Kidney (tissue), 14 donors: ENCODE data around the gene ZSCAN5B. TPM values are rescaled to one million over a fixed set of nuclear protein-coding genes. Genes with fewer than 3 reads are reported as not detected.

ENCODE experiments used
- DNase-seq, 5 donors: peaks; one replicate each; pipeline ENCODE4 v3.0.0-alpha.2; 2013 to 2020
- FAIRE-seq: peaks from 2 replicates; lab custom pipeline; 2012; peaks lifted over from hg19 to GRCh38; lab: Jason Lieb, UNC
- H3K27ac ChIP-seq, 2 donors: one replicate each; pipeline ENCODE4 v1.7.0; 2013; ENCODE audit warnings: low read depth in 2 of 2, low read length in 2 of 2, inconsistent platforms in 1 of 2
- H3K27me3 ChIP-seq: one replicate; pipeline ENCODE4 v1.7.1; 2013; ENCODE audit warnings: low read length, inconsistent platforms; ENCODE audit not compliant: control insufficient read depth, insufficient read depth
- H3K36me3 ChIP-seq, 3 donors: one replicate each; pipeline versions ENCODE4 v1.7.0 to v1.7.1; 2013; ENCODE audit warnings: low read length in 3 of 3, control low read depth in 1 of 3, inconsistent platforms in 1 of 3; ENCODE audit not compliant: insufficient read depth in 3 of 3, control insufficient read depth in 2 of 3
- H3K4me1 ChIP-seq, 3 donors: one replicate each; pipeline versions ENCODE4 v1.7.0 to v1.7.1; 2013; ENCODE audit warnings: low read length in 3 of 3, inconsistent platforms in 1 of 3, low read depth in 1 of 3; ENCODE audit not compliant: control insufficient read depth in 2 of 3, insufficient read depth in 2 of 3
- H3K4me3 ChIP-seq, 3 donors: one replicate each; pipeline versions ENCODE4 v1.7.0 to v1.8.1; 2013; ENCODE audit warnings: low read length in 3 of 3, control low read depth in 1 of 3, inconsistent platforms in 1 of 3
- H3K9ac ChIP-seq, 3 donors: one replicate each; pipeline versions ENCODE4 v1.7.0 to v1.7.1; 2013; ENCODE audit warnings: low read length in 3 of 3, control low read depth in 1 of 3, inconsistent platforms in 1 of 3
- H3K9me3 ChIP-seq, 3 donors: one replicate each; pipeline versions ENCODE4 v1.7.0 to v1.7.1; 2013; ENCODE audit warnings: low read length in 3 of 3, control low read depth in 1 of 3, inconsistent platforms in 1 of 3; ENCODE audit not compliant: control insufficient read depth in 2 of 3, insufficient read depth in 1 of 3
- intact Hi-C: fragments of 100-400 bp; cut with DNase I; formaldehyde crosslinking; loops from one replicate; pipeline ENCODE4 v1.11.1; 2022
- polyA plus RNA-seq: library from polyadenylated mRNA; stranded (reverse); fragments of 350-450 nt; fragmentation: Illumina TruSeq; extraction: RNeasy Lipid Tissue Mini Kit (QIAGEN cat#74804); gene quantifications from one replicate; pipeline ENCODE4 v1.2.3, GENCODE V29; 2014; ENCODE audit warnings: low read depth, low replicate concordance; ENCODE audit not compliant: insufficient read depth
- total RNA-seq: library from RNA; stranded (reverse); fragmentation: NEBNext Ultra II Directional; extraction: Animal tissue kit (Norgen Biotek cat#: 25700); gene quantifications from one replicate; pipeline ENCODE4 v1.2.1, GENCODE V29; 2021
- TF ChIP-seq, protein P1 (sequence below): IDR thresholded peaks from 3 replicates; pipeline ENCODE4 v1.5.1; 2012; ENCODE audit warnings: mild to moderate bottlenecking, moderate library complexity, borderline replicate concordance; ENCODE audit not compliant: insufficient read depth; ENCODE audit errors: extremely low read depth
- donor health status: control.
- donor health status: control.
- donor health status: control.
- donor health status: control.
- donor health status: control.
- donor health status: DM: yes; HTN: yes; CAD: no.
- donor health status: Normal renal cell carcinoma (clear cell type).

Gene ZSCAN5B
- total and polyA plus RNA-seq, 2 donors from 2014 or later: not detected

DNA sequence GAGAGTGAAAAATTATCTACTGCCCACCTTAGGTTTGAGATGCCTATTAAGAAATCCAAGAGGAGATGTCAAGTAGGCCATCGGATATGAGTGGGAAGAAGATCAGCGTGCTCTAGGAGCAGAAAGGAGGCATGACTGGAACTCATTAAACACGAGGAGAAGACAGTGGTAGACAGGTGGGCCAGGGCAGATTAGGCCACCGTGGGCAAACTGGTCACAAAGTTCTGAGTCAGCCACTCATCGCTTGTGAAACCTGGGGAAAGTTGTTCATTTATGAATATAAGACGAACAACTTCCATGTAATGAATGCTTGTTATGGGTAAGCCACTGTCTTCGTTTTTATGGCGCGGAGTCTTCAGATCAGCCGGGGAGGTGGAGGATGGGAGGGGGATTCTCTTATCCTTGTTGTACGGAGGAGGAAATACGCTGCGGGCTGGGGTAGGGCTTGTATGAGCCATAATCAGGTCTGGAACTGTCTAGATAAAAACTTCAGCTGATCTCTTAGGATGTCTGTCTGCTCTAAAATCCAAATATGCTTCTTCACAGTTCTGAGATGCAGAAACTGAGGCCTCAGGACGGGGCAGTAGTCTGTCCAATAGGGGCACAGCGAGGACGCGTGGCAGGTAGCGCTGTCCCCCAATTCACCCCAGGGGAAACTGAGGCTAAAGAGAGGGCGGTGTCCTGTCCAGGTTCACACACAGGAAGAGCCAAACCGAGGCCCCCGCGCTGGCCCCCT lies 57.6 kb downstream of the ZSCAN5B start:
- no peak for FAIRE-seq
- Histone ChIP-seq H3K27me3 (no peaks in the 10 kb centered on the region), H3K9ac (peak overlapping the region; percentile 2 to 74 (median 55)), H3K36me3 (no peaks in the 10 kb centered on the region), H3K9me3 (no peaks in the 10 kb centered on the region), H3K27ac (peak overlapping the region; percentile 85 to 92), H3K4me1 (peaks cover 4 to 21% (median 9%) of the 10 kb centered on the region in 3 donors), H3K4me3 (peak overlapping the region; percentile 77 to 88 (median 80))
- TF ChIP-seq, protein P1, sequence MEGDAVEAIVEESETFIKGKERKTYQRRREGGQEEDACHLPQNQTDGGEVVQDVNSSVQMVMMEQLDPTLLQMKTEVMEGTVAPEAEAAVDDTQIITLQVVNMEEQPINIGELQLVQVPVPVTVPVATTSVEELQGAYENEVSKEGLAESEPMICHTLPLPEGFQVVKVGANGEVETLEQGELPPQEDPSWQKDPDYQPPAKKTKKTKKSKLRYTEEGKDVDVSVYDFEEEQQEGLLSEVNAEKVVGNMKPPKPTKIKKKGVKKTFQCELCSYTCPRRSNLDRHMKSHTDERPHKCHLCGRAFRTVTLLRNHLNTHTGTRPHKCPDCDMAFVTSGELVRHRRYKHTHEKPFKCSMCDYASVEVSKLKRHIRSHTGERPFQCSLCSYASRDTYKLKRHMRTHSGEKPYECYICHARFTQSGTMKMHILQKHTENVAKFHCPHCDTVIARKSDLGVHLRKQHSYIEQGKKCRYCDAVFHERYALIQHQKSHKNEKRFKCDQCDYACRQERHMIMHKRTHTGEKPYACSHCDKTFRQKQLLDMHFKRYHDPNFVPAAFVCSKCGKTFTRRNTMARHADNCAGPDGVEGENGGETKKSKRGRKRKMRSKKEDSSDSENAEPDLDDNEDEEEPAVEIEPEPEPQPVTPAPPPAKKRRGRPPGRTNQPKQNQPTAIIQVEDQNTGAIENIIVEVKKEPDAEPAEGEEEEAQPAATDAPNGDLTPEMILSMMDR: no peak
- DNase-seq: no peak
- intact Hi-C loops: no loop called here

Other genes with a start within 250 kb of the ZSCAN5B start
- not detected for gene NLRP8, start 250.0 kb downstream of the ZSCAN5B start, total RNA-seq
- gene NLRP8, start 250.0 kb downstream of the ZSCAN5B start, polyA plus RNA-seq: not detected
- gene NLRP5, start 211.0 kb downstream of the ZSCAN5B start, total RNA-seq: not detected
- gene NLRP5, start 211.0 kb downstream of the ZSCAN5B start, polyA plus RNA-seq: not detected
- gene ZNF787, start 76.5 kb downstream of the ZSCAN5B start, total RNA-seq: 31.9 TPM
- 23.0 TPM for gene ZNF787, start 76.5 kb downstream of the ZSCAN5B start, polyA plus RNA-seq
- gene ZNF444, start 56.5 kb downstream of the ZSCAN5B start, total RNA-seq: 28.4 TPM
- 39.6 TPM for gene ZNF444, start 56.5 kb downstream of the ZSCAN5B start, polyA plus RNA-seq
- gene GALP, start 21.8 kb downstream of the ZSCAN5B start, total RNA-seq: not detected
- not detected for gene GALP, start 21.8 kb downstream of the ZSCAN5B start, polyA plus RNA-seq
- not detected for gene ZSCAN5C, start 4.5 kb upstream of the ZSCAN5B start, total RNA-seq
- gene ZSCAN5C, start 4.5 kb upstream of the ZSCAN5B start, polyA plus RNA-seq: not detected
- 0.54 TPM for gene EDDM13, start 75.0 kb upstream of the ZSCAN5B start, total RNA-seq
- 1.6 TPM for gene EDDM13, start 75.0 kb upstream of the ZSCAN5B start, polyA plus RNA-seq
- gene ZSCAN5A, start 117.1 kb upstream of the ZSCAN5B start, total RNA-seq: 18.1 TPM
- 11.9 TPM for gene ZSCAN5A, start 117.1 kb upstream of the ZSCAN5B start, polyA plus RNA-seq
- gene ZNF582, start 195.8 kb upstream of the ZSCAN5B start, total RNA-seq: 5.0 TPM
- 3.8 TPM for gene ZNF582, start 195.8 kb upstream of the ZSCAN5B start, polyA plus RNA-seq
- gene ZNF583, start 206.5 kb upstream of the ZSCAN5B start, total RNA-seq: 7.2 TPM
- gene ZNF583, start 206.5 kb upstream of the ZSCAN5B start, polyA plus RNA-seq: 2.5 TPM